Suprapubic skin (tissue), 4 donors: Measurements from ENCODE around the gene MRPS34.

Experiments used
- EP300 ChIP-seq: sonication (generic); formaldehyde crosslinking; IDR thresholded peaks from one replicate; pipeline ENCODE4 v1.6.1; 2017; ENCODE audit warnings: antibody characterized with exemption
- POLR2A ChIP-seq, 2 donors: fragments of 450-650 bp; IDR thresholded peaks; one replicate each; pipeline ENCODE4 v1.6.1; 2017; ENCODE audit warnings: antibody characterized with exemption in 2 of 2, mild to moderate bottlenecking in 2 of 2, moderate library complexity in 2 of 2
- POLR2AphosphoS5 ChIP-seq, 3 donors: sonication (generic); formaldehyde crosslinking; IDR thresholded peaks; one replicate each; pipeline ENCODE4 v1.6.1; 2017; ENCODE audit warnings: antibody characterized with exemption in 3 of 3
- TF ChIP-seq, protein P1 (sequence below), 2 donors: fragments of 200-600 bp in 1 of 2; fragments of 450-650 bp in 1 of 2; sonication (generic) in 1 of 2; IDR thresholded peaks; one replicate each; pipeline ENCODE4 v1.5.1; 2016 to 2019; ENCODE audit warnings: antibody characterized with exemption in 2 of 2, mild to moderate bottlenecking in 1 of 2, moderate library complexity in 1 of 2

- TF ChIP-seq, protein P1, sequence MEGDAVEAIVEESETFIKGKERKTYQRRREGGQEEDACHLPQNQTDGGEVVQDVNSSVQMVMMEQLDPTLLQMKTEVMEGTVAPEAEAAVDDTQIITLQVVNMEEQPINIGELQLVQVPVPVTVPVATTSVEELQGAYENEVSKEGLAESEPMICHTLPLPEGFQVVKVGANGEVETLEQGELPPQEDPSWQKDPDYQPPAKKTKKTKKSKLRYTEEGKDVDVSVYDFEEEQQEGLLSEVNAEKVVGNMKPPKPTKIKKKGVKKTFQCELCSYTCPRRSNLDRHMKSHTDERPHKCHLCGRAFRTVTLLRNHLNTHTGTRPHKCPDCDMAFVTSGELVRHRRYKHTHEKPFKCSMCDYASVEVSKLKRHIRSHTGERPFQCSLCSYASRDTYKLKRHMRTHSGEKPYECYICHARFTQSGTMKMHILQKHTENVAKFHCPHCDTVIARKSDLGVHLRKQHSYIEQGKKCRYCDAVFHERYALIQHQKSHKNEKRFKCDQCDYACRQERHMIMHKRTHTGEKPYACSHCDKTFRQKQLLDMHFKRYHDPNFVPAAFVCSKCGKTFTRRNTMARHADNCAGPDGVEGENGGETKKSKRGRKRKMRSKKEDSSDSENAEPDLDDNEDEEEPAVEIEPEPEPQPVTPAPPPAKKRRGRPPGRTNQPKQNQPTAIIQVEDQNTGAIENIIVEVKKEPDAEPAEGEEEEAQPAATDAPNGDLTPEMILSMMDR (IDR thresholded peaks at IDR 0.05): no peak
- TF ChIP-seq EP300 (no peak), POLR2AphosphoS5 (IDR thresholded peaks at IDR 0.05) (no peak), POLR2A (IDR thresholded peaks at IDR 0.05) (no peak)
Observed at GRCh38 chr16:1764971-1765370, 8.0 kb downstream of the MRPS34 start.
